Smooth muscle cell (in vitro differentiated cells): ENCODE measurements around the gene NFIB. TPM values are rescaled to one million over a fixed set of nuclear protein-coding genes. Genes with fewer than 3 reads are reported as not detected.

ENCODE experiments used
- DNase-seq: peaks from one replicate; lab custom pipeline; 2025; ENCODE audit not compliant: unreplicated experiment; lab: John Stamatoyannopoulos, UW
- H2AFZ ChIP-seq: fragments of 200-600 bp; sonication (generic); 2 replicates; pipeline ENCODE4 v1.6.0; 2016; ENCODE audit warnings: antibody characterized with exemption, low read depth, mild to moderate bottlenecking
- H3F3A ChIP-seq: fragments of 200-600 bp; sonication (generic); 2 replicates; pipeline ENCODE4 v1.6.0; 2017; ENCODE audit warnings: antibody characterized with exemption, low read depth
- H3K27ac ChIP-seq: fragments of 200-600 bp; sonication (generic); 2 replicates; pipeline ENCODE4 v1.5.1; 2016; ENCODE audit warnings: low read depth, mild to moderate bottlenecking
- H3K27me3 ChIP-seq: fragments of 200-600 bp; sonication (generic); 2 replicates; pipeline ENCODE4 v1.6.1; 2016; ENCODE audit warnings: low read depth, mild to moderate bottlenecking
- H3K36me3 ChIP-seq: fragments of 200-600 bp; sonication (generic); 2 replicates; pipeline ENCODE4 v1.5.1; 2016; ENCODE audit warnings: low read depth
- H3K4me1 ChIP-seq: fragments of 200-600 bp; sonication (generic); 2 replicates; pipeline ENCODE4 v1.5.1; 2016; ENCODE audit warnings: low read depth
- H3K4me2 ChIP-seq: fragments of 200-600 bp; sonication (generic); 2 replicates; pipeline ENCODE4 v1.6.0; 2016; ENCODE audit warnings: mild to moderate bottlenecking
- H3K4me3 ChIP-seq: fragments of 200-600 bp; sonication (generic); 2 replicates; pipeline ENCODE4 v1.5.1; 2016; ENCODE audit warnings: mild to moderate bottlenecking
- H3K79me2 ChIP-seq: fragments of 200-600 bp; sonication (generic); 2 replicates; pipeline ENCODE4 v1.6.0; 2016; ENCODE audit warnings: low read depth, mild to moderate bottlenecking
- H3K9ac ChIP-seq: fragments of 200-600 bp; sonication (generic); 2 replicates; pipeline ENCODE4 v1.6.0; 2016; ENCODE audit warnings: low read depth
- H3K9me3 ChIP-seq: fragments of 200-600 bp; sonication (generic); replicated peaks from 2 replicates; pipeline ENCODE4 v1.5.1; 2016; ENCODE audit warnings: low read depth
- H4K20me1 ChIP-seq: fragments of 200-600 bp; sonication (generic); 2 replicates; pipeline ENCODE4 v1.6.0; 2016; ENCODE audit warnings: low read depth
- CTCF ChIP-seq: fragments of 200-600 bp; sonication (generic); IDR thresholded peaks from 2 replicates; pipeline ENCODE4 v1.5.1; 2017; ENCODE audit warnings: borderline replicate concordance, mild to moderate bottlenecking, antibody characterized with exemption; ENCODE audit not compliant: insufficient read depth, poor library complexity, severe bottlenecking
- WGBS: methylation state at CpG from one replicate; pipeline ENCODE4 v1.1.7; 2016; ENCODE audit warnings: low lambda C conversion rate; 5-methylcytosine and 5-hydroxymethylcytosine counted together
- polyA plus RNA-seq: library from polyadenylated mRNA; unstranded; fragments of >200 nt; fragmentation: Nextera tagmentation; extraction: Ambion mirVana; gene quantifications from 2 replicates; pipeline ENCODE4 v1.2.1, GENCODE V29; 2016
- total RNA-seq: library from RNA; depleted of rRNA; stranded (reverse); fragments of >200 nt; gene quantifications from 2 replicates; pipeline ENCODE4 v1.2.3, GENCODE V29; 2014

NFIB gene
- total and polyA plus RNA-seq, 2 experiments from 2014 or later: 0.93 to 1.7 TPM

- TF ChIP-seq CTCF: no peak
- 96% methylated on average over 11 of the region's 11 CpGs for WGBS
- Histone ChIP-seq H4K20me1 (no peaks in the 10 kb centered on the region), H3K27me3 (no peaks in the 10 kb centered on the region), H3K9ac (no peak overlapping the region), H3K4me3 (no peak overlapping the region), H3K27ac (no peak overlapping the region), H3K4me1 (no peaks in the 10 kb centered on the region), H3K36me3 (no peaks in the 10 kb centered on the region), H3K79me2 (no peaks in the 10 kb centered on the region), H3K9me3 (no peaks in the 10 kb centered on the region), H3F3A (no peaks in the 10 kb centered on the region), H3K4me2 (no peak overlapping the region), H2AFZ (no peak overlapping the region)
- no peak for DNase-seq
Observed at GRCh38 chr9:14180093-14180959, 133.6 kb downstream of the NFIB start.

- H3K4me3 ChIP-seq: no peak overlapping the region
- no peaks in the 10 kb centered on the region for H3K79me2 ChIP-seq
- H3K9me3 ChIP-seq: no peaks in the 10 kb centered on the region
- no peaks in the 10 kb centered on the region for H3K4me1 ChIP-seq
- no peak for TF ChIP-seq CTCF
- no peak overlapping the region for H2AFZ ChIP-seq
- 90% methylated on average over 3 of the region's 3 CpGs for WGBS
- H3K27me3 ChIP-seq: no peaks in the 10 kb centered on the region
- no peak overlapping the region for H3K4me2 ChIP-seq
- no peak overlapping the region for H3K9ac ChIP-seq
- H3K36me3 ChIP-seq: no peaks in the 10 kb centered on the region
- no peak overlapping the region for H3K27ac ChIP-seq
- no peaks in the 10 kb centered on the region for H3F3A ChIP-seq
- no peak for DNase-seq
- H4K20me1 ChIP-seq: no peaks in the 10 kb centered on the region
Observed at GRCh38 chr9:14179449-14179848, 134.5 kb downstream of the NFIB start.

- Histone ChIP-seq H2AFZ (no peak overlapping the region), H3K9me3 (no peaks in the 10 kb centered on the region), H3K79me2 (no peaks in the 10 kb centered on the region), H4K20me1 (no peaks in the 10 kb centered on the region), H3K9ac (no peak overlapping the region), H3K4me2 (no peak overlapping the region), H3K4me3 (no peak overlapping the region), H3K27ac (no peak overlapping the region), H3K4me1 (no peaks in the 10 kb centered on the region), H3F3A (no peaks in the 10 kb centered on the region), H3K27me3 (no peaks in the 10 kb centered on the region), H3K36me3 (no peaks in the 10 kb centered on the region)
- DNase-seq: no peak
- WGBS: 94% methylated on average over 1 of the region's 1 CpG
- no peak for TF ChIP-seq CTCF
Observed at GRCh38 chr9:14175778-14176177, 138.2 kb downstream of the NFIB start.

GRCh38 chr9:14173713-14174112 lies 140.2 kb downstream of the NFIB start:
- H3K36me3 ChIP-seq: no peaks in the 10 kb centered on the region
- DNase-seq: no peak
- no peaks in the 10 kb centered on the region for H3K79me2 ChIP-seq
- no peaks in the 10 kb centered on the region for H3K27me3 ChIP-seq
- H3K9me3 ChIP-seq: no peaks in the 10 kb centered on the region
- H4K20me1 ChIP-seq: no peaks in the 10 kb centered on the region
- no peak overlapping the region for H3K9ac ChIP-seq
- H3K4me1 ChIP-seq: no peaks in the 10 kb centered on the region
- H3K27ac ChIP-seq: no peak overlapping the region
- no peak overlapping the region for H3K4me3 ChIP-seq
- WGBS: 92% methylated on average over 2 of the region's 2 CpGs
- no peak overlapping the region for H2AFZ ChIP-seq
- TF ChIP-seq CTCF: no peak
- no peak overlapping the region for H3K4me2 ChIP-seq
- H3F3A ChIP-seq: no peaks in the 10 kb centered on the region
